Neuron (in vitro differentiated cells): ENCODE measurements around the gene SMYD4.
"Not testable (repeated sequence)": the region's sequence is repeated elsewhere in the genome, so short reads cannot be mapped to it uniquely, and the experiment has no call there.

Experiments
- H2AFZ ChIP-seq: one replicate; pipeline ENCODE4 v1.6.1; 2013; ENCODE audit warnings: low read depth, mild to moderate bottlenecking, inconsistent platforms, low read length, moderate library complexity
- H3K27me3 ChIP-seq: one replicate; pipeline ENCODE4 v1.6.1; 2013; ENCODE audit warnings: low read length; ENCODE audit not compliant: insufficient read depth
- H3K36me3 ChIP-seq: one replicate; pipeline ENCODE4 v1.6.1; 2013; ENCODE audit warnings: low read length; ENCODE audit not compliant: insufficient read depth
- H3K4me1 ChIP-seq: one replicate; pipeline ENCODE4 v1.6.1; 2013; ENCODE audit warnings: low read length; ENCODE audit not compliant: insufficient read depth
- H3K4me3 ChIP-seq: 2 replicates; pipeline ENCODE4 v1.5.1; 2013; ENCODE audit warnings: mild to moderate bottlenecking, low read length, moderate library complexity
- H3K9me3 ChIP-seq: one replicate; pipeline ENCODE4 v1.6.1; 2013; ENCODE audit warnings: low read length

The SMYD4 gene

DNA sequence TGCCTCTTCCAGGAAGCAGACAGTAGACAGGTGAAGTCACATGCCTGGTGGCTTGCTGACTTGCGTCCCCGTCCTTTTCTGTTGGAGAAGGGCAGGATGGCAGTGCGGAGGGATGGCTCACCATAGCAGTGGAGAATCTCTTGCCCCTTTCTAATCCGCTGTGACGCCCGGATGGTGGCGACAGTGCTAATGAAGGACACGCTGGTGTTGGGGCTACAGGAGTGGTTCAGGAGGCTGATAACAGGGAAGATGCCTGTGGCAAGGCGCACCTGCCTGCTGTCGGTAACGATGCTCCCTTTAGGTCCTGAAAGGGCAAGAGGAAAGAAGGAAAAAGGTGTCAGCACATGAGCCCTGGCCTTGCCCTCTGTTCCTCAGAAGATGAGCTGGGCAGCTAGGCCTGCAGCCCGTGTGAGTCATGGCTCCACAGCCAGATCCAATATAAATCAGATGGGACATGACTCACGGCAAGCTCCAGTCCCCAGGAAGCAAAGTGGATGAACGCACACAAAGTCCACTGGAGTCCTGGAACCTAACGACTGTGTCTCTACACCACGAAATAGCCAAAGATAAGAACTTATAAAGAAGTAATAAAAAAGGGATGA is 42.3 kb downstream of the SMYD4 start:
- no peak overlapping the region for H2AFZ ChIP-seq
- no peak overlapping the region for H3K4me3 ChIP-seq
- no peaks in the 10 kb centered on the region for H3K4me1 ChIP-seq
- peaks cover 43% of the 10 kb centered on the region for H3K36me3 ChIP-seq
- H3K27me3 ChIP-seq = no peaks in the 10 kb centered on the region
- H3K9me3 ChIP-seq = no peaks in the 10 kb centered on the region

DNA sequence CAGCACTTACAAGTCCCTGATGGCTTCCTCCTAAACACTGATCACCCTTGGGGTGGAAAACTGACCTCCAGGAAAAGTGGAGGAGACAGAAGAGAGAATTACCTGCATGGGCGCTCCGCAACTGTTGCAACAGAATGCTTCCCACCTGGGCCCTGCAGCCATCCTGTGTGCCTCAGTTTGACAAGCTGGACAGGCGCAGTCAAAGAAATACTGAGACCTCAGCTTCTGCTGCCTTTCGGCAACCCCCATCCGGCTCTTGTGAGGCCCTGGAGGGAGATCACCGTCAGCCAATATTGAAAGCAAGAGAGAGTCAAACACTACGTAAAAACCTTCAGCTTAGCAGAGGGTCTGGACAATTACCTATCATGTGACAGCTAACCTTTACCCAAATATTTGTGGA is 43.0 kb downstream of the SMYD4 start:
- H3K27me3 ChIP-seq = no peaks in the 10 kb centered on the region
- no peak overlapping the region for H2AFZ ChIP-seq
- H3K9me3 ChIP-seq = no peaks in the 10 kb centered on the region
- no peak overlapping the region for H3K4me3 ChIP-seq
- H3K4me1 ChIP-seq = no peaks in the 10 kb centered on the region
- peaks cover 48% of the 10 kb centered on the region for H3K36me3 ChIP-seq

GRCh38 chr17:1785930-1786329 is 43.8 kb downstream of the SMYD4 start:
- H3K36me3 ChIP-seq = peaks cover 54% of the 10 kb centered on the region
- H3K9me3 ChIP-seq = no peaks in the 10 kb centered on the region
- H2AFZ ChIP-seq = no peak overlapping the region
- H3K27me3 ChIP-seq = no peaks in the 10 kb centered on the region
- H3K4me3 ChIP-seq = no peak overlapping the region
- no peaks in the 10 kb centered on the region for H3K4me1 ChIP-seq

DNA sequence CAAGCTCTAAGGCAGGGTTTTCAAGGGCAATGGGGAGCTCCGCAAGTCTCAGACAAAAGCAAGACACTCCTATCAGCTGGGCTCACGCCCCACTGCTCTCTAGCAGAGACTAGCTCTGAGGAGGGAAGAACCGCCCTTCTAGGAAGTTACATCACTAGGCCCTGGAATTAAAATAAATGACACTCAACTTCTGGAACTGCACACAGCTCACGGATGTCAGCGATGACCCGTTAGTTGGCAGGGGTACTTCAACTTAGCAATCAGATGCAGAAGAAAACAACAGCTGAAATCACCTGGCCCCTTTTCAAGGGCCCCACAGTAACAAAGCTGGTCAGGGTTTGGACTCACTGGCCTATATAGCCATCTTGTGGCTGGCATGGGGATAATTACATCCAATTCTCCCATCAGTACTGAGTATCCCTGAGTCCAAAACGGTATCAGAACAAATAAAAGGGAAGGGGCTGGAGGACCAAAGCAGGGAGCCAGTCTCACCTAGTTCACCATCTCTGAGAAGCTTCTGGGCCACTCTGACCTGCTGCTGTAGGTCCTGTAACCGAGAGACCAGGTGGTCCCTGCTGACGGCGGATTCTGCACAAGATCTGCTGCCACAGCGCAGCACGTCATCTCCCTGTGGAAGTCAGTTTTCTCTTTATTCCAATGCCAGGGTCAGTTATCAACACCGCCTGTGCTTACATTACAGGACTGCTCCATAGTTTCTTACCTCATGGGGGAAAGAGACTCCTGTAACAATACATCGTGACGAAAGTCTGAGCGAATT is 45.7 kb downstream of the SMYD4 start:
- H3K4me1 ChIP-seq = no peaks in the 10 kb centered on the region
- no peaks in the 10 kb centered on the region for H3K9me3 ChIP-seq

DNA sequence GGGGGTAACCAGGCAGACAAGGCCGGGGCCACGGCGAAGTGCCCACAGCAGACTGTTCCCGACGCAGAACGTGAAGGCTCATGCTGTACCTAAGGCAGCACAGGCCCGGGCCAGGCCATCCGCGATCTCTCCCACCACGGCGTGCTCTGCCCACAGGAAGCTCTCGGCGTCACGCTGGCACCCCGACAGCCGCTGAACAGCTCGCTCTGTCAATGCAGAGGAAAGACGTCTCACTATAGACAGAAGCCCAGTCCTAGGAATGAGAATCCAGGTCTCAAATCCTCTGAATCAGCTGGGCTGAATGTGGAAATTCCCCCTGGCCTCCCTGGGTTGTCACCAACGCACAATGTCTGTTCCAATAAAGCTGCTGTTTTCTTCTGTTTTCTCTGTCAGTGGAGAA is 46.4 kb downstream of the SMYD4 start:
- no peaks in the 10 kb centered on the region for H3K9me3 ChIP-seq
- H2AFZ ChIP-seq = no peak overlapping the region
- no peaks in the 10 kb centered on the region for H3K27me3 ChIP-seq
- H3K36me3 ChIP-seq = peaks cover 64% of the 10 kb centered on the region
- H3K4me3 ChIP-seq = no peak overlapping the region
- no peaks in the 10 kb centered on the region for H3K4me1 ChIP-seq

More for the DNA sequence above, 45.7 kb downstream of the SMYD4 start:
- no peak overlapping the region for H2AFZ ChIP-seq
- no peak overlapping the region for H3K4me3 ChIP-seq
- no peaks in the 10 kb centered on the region for H3K27me3 ChIP-seq
- peaks cover 59% of the 10 kb centered on the region for H3K36me3 ChIP-seq

- no peaks in the 10 kb centered on the region for H3K27me3 ChIP-seq
- peaks cover 68% of the 10 kb centered on the region for H3K36me3 ChIP-seq
- no peaks in the 10 kb centered on the region for H3K4me1 ChIP-seq
- no peak overlapping the region for H3K4me3 ChIP-seq
- no peaks in the 10 kb centered on the region for H3K9me3 ChIP-seq
- H2AFZ ChIP-seq = no peak overlapping the region
Observed at GRCh38 chr17:1782171-1782567, 47.5 kb downstream of the SMYD4 start.

- Histone ChIP-seq H3K4me1 (no peaks in the 10 kb centered on the region), H2AFZ (no peak overlapping the region), H3K9me3 (no peaks in the 10 kb centered on the region), H3K27me3 (no peaks in the 10 kb centered on the region), H3K4me3 (no peak overlapping the region), H3K36me3 (peaks cover 69% of the 10 kb centered on the region)
Observed at GRCh38 chr17:1779571-1780131, 50.1 kb downstream of the SMYD4 start.

- Histone ChIP-seq H3K9me3 (no peaks in the 10 kb centered on the region), H3K4me3 (no peak overlapping the region), H2AFZ (no peak overlapping the region), H3K4me1 (no peaks in the 10 kb centered on the region), H3K36me3 (peaks cover 44% of the 10 kb centered on the region), H3K27me3 (no peaks in the 10 kb centered on the region)
Observed at GRCh38 chr17:1776857-1777256, 52.8 kb downstream of the SMYD4 start.

DNA sequence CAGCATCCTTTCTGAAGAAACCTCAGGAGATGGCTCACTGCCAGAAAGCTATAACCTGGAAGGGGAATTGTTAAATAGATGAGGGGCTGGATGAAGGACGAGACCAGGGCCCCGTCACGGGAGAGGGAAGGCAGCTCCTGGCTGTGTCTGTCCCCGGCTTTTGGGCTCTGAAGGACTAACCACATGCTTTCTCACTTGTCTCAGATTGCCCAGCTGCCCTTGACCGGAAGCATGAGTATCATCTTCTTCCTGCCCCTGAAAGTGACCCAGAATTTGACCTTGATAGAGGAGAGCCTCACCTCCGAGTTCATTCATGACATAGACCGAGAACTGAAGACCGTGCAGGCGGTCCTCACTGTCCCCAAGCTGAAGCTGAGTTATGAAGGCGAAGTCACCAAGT is 53.4 kb downstream of the SMYD4 start:
- Histone ChIP-seq H3K9me3 (no peaks in the 10 kb centered on the region), H3K27me3 (no peaks in the 10 kb centered on the region), H2AFZ (no peak overlapping the region), H3K4me1 (no peaks in the 10 kb centered on the region), H3K36me3 (peaks cover 40% of the 10 kb centered on the region), H3K4me3 (no peak overlapping the region)

GRCh38 chr17:1774390-1775176 is 55.1 kb downstream of the SMYD4 start:
- Histone ChIP-seq H3K4me1 (no peaks in the 10 kb centered on the region), H3K4me3 (no peak overlapping the region), H3K9me3 (no peaks in the 10 kb centered on the region), H3K27me3 (no peaks in the 10 kb centered on the region), H2AFZ (no peak overlapping the region), H3K36me3 (peaks cover 31% of the 10 kb centered on the region)

GRCh38 chr17:1773696-1774181 is 56.0 kb downstream of the SMYD4 start:
- Histone ChIP-seq H2AFZ (no peak overlapping the region), H3K4me3 (no peak overlapping the region), H3K9me3 (no peaks in the 10 kb centered on the region), H3K4me1 (no peaks in the 10 kb centered on the region), H3K36me3 (peaks cover 31% of the 10 kb centered on the region), H3K27me3 (no peaks in the 10 kb centered on the region)

DNA sequence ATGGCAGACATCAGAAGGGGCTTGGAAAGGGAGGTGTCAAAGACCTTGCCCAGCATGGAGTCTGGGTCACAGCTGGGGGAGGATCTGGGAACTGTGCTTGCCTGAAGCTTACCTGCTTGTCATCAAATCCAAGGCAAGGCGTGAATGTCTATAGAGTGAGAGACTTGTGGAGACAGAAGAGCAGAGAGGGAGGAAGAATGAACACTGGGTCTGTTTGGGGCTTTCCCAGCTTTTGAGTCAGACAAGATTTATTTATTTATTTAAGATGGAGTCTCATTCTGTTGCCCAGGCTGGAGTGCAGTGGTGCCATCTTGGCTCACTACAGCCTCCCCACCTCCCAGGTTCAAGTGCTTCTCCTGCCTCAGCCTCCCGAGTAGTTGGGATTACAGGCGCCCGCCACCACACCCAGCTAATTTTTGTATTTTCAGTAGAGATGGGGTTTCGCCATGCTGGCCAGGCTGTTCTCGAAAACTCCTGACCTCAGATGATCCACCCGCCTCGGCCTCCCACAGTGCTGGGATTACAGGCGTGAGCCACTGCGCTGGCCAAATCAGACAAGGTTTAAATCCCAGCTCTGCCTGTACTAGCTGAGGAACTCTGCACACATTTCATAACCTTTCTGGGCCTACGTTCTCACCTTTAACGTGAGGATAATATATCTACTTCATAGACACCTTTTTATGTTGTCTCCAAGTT is 56.6 kb downstream of the SMYD4 start:
- not testable (repeated sequence) for H3K27me3 ChIP-seq, H2AFZ ChIP-seq, H3K4me1 ChIP-seq, H3K9me3 ChIP-seq, H3K4me3 ChIP-seq
- peaks cover 26% of the 10 kb centered on the region for H3K36me3 ChIP-seq
